Fibroblast of lung (primary cell): Measurements from ENCODE around the gene ANKFN1.

Source experiments
- EZH2 ChIP-seq: IDR thresholded peaks from 2 replicates; pipeline ENCODE4 v1.5.1; 2012; ENCODE audit warnings: low read length, control low read depth, mild to moderate bottlenecking; ENCODE audit errors: missing control alignments
- TF ChIP-seq, protein P1 (sequence below), 2 donors: IDR thresholded peaks in 1 of 2; conservative IDR thresholded peaks in 1 of 2; 1 replicate in 1 of 2; 2 replicates in 1 of 2; pipeline ENCODE4 v1.5.1; 2011 to 2012; ENCODE audit warnings: low read length in 2 of 2, control low read depth in 1 of 2, inconsistent platforms in 1 of 2, low read depth in 1 of 2, mild to moderate bottlenecking in 1 of 2

DNA sequence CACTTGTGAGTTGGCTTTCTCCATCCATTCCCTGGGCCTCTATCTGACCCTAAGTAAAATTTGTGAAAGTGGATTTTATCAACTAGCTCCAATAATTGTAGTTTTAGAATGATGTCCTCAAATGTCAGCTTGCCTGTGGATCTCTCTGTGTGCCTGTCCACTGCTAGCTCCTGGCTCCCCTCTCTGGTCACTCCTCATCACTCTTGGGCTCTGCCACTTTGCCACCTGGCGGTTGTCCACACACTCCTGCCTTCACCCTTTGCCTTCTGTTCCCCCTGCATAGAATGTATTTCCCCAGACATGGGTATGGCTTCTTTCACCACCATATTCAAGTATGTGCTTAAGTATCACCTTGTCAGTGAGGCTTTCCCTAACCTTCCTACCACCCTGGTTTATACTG, 19.8 kb downstream of the ANKFN1 start:
- TF ChIP-seq, protein P1, sequence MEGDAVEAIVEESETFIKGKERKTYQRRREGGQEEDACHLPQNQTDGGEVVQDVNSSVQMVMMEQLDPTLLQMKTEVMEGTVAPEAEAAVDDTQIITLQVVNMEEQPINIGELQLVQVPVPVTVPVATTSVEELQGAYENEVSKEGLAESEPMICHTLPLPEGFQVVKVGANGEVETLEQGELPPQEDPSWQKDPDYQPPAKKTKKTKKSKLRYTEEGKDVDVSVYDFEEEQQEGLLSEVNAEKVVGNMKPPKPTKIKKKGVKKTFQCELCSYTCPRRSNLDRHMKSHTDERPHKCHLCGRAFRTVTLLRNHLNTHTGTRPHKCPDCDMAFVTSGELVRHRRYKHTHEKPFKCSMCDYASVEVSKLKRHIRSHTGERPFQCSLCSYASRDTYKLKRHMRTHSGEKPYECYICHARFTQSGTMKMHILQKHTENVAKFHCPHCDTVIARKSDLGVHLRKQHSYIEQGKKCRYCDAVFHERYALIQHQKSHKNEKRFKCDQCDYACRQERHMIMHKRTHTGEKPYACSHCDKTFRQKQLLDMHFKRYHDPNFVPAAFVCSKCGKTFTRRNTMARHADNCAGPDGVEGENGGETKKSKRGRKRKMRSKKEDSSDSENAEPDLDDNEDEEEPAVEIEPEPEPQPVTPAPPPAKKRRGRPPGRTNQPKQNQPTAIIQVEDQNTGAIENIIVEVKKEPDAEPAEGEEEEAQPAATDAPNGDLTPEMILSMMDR (conservative IDR thresholded peaks at IDR 0.05 in 1 of 2, IDR thresholded peaks at IDR 0.05 in 1 of 2; ENCODE audit: low read depth in 1 of 2, low read length in 2 of 2), result no peak
- no peak for TF ChIP-seq EZH2
